ENCODE results near the gene ADAD1. TPM values are rescaled to one million over a fixed set of nuclear protein-coding genes. Genes with fewer than 3 reads are reported as not detected.

Gene ADAD1
- total and polyA plus RNA-seq, 2 of the 4 experiments (the other 2 are of a cell fraction), result not detected

- Histone ChIP-seq H2AK5ac (ENCODE audit: low read depth, low read length) (no peak overlapping the region), H2AK9ac (replicated peaks; ENCODE audit: low read depth, low read length, poor library complexity) (no peak overlapping the region), H2BK20ac (ENCODE audit: low read depth, low read length) (no peak overlapping the region), H3K36me3 (ENCODE audit: control insufficient read depth, insufficient read depth, low read length) (peaks cover 10% of the 10 kb centered on the region), H2BK5ac (ENCODE audit: low read depth, low read length, poor library complexity, severe bottlenecking) (no peak overlapping the region), H4K20me1 (ENCODE audit: insufficient read depth, low read length) (no peaks in the 10 kb centered on the region), H3K4ac (ENCODE audit: low read depth, low read length) (no peak overlapping the region), H3K4me3 (ENCODE audit: insufficient read depth, low read depth, low read length) (no peak overlapping the region), H3K27ac (ENCODE audit: insufficient read depth, low read length) (no peak overlapping the region), H3K14ac (replicated peaks; ENCODE audit: low read depth, low read length) (no peak overlapping the region), H3K56ac (ENCODE audit: extremely low read depth, insufficient read depth, low read length) (no peak overlapping the region), H3K23ac (ENCODE audit: low read depth, low read length) (no peak overlapping the region), H4K91ac (ENCODE audit: insufficient read depth, low read depth, low read length) (no peak overlapping the region), H3K27me3 (ENCODE audit: control insufficient read depth, insufficient read depth, low read length) (no peaks in the 10 kb centered on the region), H4K8ac (ENCODE audit: low read depth in 2 of 2, low read length in 2 of 2) (no peak overlapping the region), H3K9me1 (ENCODE audit: insufficient read depth, low read length) (no peaks in the 10 kb centered on the region; the same call in 1 of the 2 replicates), H4K5ac (ENCODE audit: low read depth, low read length) (no peak overlapping the region), H3K79me1 (ENCODE audit: low read depth in 1 of 2, low read length in 2 of 2) (no peaks in the 10 kb centered on the region), H3K9ac (ENCODE audit: low read depth, low read length) (no peak overlapping the region), H3K4me1 (ENCODE audit: control insufficient read depth, insufficient read depth, low read length) (peaks cover 4% of the 10 kb centered on the region; the same call in 1 of the 2 replicates), H2AFZ (replicated peaks; ENCODE audit: low read length, poor library complexity) (no peak overlapping the region), H2BK15ac (ENCODE audit: low read depth, low read length) (no peak overlapping the region), H3K4me2 (ENCODE audit: low read depth, low read length) (peak overlapping the region; percentile 45; the same call in 1 of the 2 replicates), H2BK120ac (ENCODE audit: low read depth, low read length) (no peak overlapping the region), H3K9me3 (ENCODE audit: control insufficient read depth, insufficient read depth, low read length) (no peaks in the 10 kb centered on the region), H3K18ac (ENCODE audit: low read depth, low read length) (peak overlapping the region; percentile 29; the same call in 1 of the 2 replicates)
- peak; percentile 56 for DNase-seq
- POLR2A ChIA-PET (ENCODE audit: unreplicated experiment), result no interaction called here
- CTCF ChIA-PET, result no interaction called here
- in situ Hi-C loops (cut with MboI; ENCODE audit: low sequenced_read_pairs) (no loop called here), intact Hi-C loops (cut with micrococcal nuclease) (no loop called here), dilution Hi-C loops (cut with HindIII; ENCODE audit: low sequenced_read_pairs, unreplicated experiment) (no loop called here)
- no TSS peak for BruUV-seq (replicated peaks)
- TF ChIP-seq RFX5 (IDR thresholded peaks at IDR 0.05; ENCODE audit: low read depth, low read length) (no peak), MAFK (IDR thresholded peaks at IDR 0.05; ENCODE audit: low read depth, low read length) (no peak), RAD21 (IDR thresholded peaks at IDR 0.05; ENCODE audit: low read length) (no peak), ELK1 (IDR thresholded peaks at IDR 0.05; ENCODE audit: borderline replicate concordance, low read depth, low read length) (no peak), POLR2A (IDR thresholded peaks at IDR 0.05; ENCODE audit: low read depth, low read length) (no peak), BHLHE40 (IDR thresholded peaks at IDR 0.05; ENCODE audit: low read depth, low read length) (no peak), CEBPB (IDR thresholded peaks at IDR 0.05; ENCODE audit: low read depth, low read length) (no peak), RCOR1 (IDR thresholded peaks at IDR 0.05; ENCODE audit: insufficient replicate concordance, low read length) (no peak)
- ATAC-seq (ENCODE audit: low read depth), result peak; percentile 65
- no CpG with 5 or more reads among the region's 3 CpGs for WGBS, 2 experiments (ENCODE audit: extremely low coverage in 2 of 2, insufficient read length in 1 of 2)
These were observed 48.8 kb upstream of the ADAD1 start for GRCh38 chr4:122329876-122330565.
